Activated naive CD8-positive, alpha-beta T cell (primary cell): ENCODE results near the gene DUSP23.

Experiments
- H3K27ac Mint-ChIP-seq: one replicate; pipeline ENCODE4 v1.8.0; 2021; ENCODE audit warnings: mixed read lengths
- H3K27me3 Mint-ChIP-seq: one replicate; pipeline ENCODE4 v1.8.0; 2021; ENCODE audit warnings: mixed read lengths
- H3K36me3 Mint-ChIP-seq: one replicate; pipeline ENCODE4 v1.8.0; 2021; ENCODE audit warnings: mixed read lengths
- H3K4me1 Mint-ChIP-seq: one replicate; pipeline ENCODE4 v1.8.0; 2021; ENCODE audit warnings: low read depth, mixed read lengths
- H3K4me3 Mint-ChIP-seq: one replicate; pipeline ENCODE4 v1.8.0; 2021; ENCODE audit warnings: mild to moderate bottlenecking, mixed read lengths
- H3K9me3 Mint-ChIP-seq: one replicate; pipeline ENCODE4 v1.8.0; 2021; ENCODE audit warnings: low read depth, mixed read lengths

Gene DUSP23

DNA sequence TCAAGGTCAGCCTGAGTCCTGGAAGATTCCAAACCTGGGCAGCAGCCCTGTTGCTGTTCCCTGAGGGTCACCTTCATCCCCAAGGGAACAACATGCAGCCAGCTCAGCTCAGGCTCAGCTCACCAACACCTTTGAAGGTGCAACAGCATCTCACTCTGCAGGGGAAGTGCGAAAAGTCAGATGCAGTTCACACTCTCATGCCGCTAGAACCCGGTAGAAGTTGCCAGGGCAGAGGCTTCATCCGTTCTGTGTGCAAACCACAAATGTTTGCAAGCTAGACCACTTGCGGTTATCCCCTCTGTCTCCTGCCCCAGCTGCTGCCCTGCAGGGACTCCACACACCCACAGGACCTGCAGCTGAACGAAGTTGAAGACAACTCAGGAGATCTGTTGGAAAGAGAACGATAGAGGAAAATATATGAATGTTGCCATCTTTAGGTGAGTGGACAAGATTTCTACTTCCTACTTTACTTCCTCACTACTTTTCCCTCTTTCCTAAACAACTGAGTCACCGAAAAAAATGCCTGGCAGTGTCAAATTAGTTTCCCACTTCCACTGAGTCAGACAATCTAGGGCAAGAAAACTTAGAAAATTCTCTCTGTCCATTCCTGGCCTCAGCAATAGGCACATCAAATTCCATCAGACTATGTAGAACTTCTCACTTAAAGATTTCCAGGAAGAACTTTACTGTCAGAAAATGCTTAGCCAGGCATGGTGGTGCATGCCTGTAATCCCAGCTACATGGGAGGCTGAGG is 19.6 kb downstream of the DUSP23 start:
- Mint-ChIP-seq H3K36me3 (no peaks in the 10 kb centered on the region), H3K27me3 (peaks cover 4% of the 10 kb centered on the region), H3K4me3 (peak overlapping the region; percentile 46), H3K4me1 (peaks cover 23% of the 10 kb centered on the region), H3K27ac (no peak overlapping the region), H3K9me3 (no peaks in the 10 kb centered on the region)

DNA sequence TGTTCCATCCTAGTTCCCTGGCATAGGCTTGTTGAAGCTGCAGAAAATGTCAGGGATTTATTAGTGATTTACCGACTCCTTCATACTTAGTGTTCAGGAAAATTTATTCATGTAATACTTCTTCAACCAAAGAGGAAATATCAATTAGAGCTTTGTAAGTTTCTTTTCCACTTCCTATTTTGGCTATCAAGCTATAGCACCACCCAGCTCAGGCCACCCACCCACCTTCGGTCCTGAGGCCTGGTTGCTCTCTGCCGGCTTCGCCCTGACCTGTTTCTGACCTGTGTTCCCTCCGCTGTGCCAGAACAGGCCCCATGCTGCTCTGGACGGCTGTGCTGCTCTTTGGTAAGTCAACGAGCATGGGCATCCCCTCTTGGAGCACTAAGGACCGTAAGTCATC is 21.3 kb downstream of the DUSP23 start, which contains the start of gene FCRL6:
FCRL6 (plus strand) TSS at position 250 of the 400 bp plus-strand sequence; CDS start at position 315, 65 bp downstream.
- Mint-ChIP-seq H3K9me3 (no peaks in the 10 kb centered on the region), H3K4me1 (peaks cover 23% of the 10 kb centered on the region), H3K4me3 (no peak within 1 kb of the TSS), H3K36me3 (no peaks in the 10 kb centered on the region), H3K27me3 (peaks cover 4% of the 10 kb centered on the region), H3K27ac (no peak within 1 kb of the TSS)

DNA sequence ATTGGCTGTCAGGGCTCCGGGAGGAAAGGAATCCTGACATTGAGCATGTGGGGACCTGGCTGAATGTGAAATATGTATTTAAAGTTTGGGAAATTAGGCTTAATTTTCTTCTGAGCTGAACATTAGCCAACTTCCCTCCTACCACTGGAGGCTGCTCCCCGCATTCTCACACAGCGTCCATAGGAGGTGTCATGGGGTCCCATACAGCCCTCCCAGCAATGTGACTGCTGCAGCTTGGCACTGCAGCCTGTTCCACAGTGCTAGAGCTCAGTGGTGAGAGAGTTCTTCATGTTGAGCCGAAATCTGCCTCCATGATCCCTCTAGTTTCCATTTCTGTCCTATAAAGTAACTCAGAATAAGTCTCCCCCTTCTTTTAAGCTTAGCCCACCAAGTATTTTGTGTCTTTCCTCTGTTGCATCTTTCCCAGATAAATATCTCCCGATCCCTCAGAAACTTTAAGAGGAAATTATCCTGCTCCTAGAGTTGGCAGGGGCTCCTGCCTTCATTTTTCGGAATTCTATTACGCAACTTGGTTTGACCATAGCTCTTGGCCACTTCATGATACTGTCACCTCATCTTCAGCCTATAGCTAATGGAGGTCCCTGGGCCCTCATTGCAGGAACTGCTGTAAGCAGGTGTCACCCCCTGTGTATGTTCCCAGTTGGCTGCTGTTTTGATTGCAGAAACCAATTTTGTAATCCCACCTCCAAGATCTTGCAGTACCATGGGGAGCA is 23.4 kb downstream of the DUSP23 start:
- Mint-ChIP-seq H3K36me3 (no peaks in the 10 kb centered on the region), H3K4me1 (peaks cover 20% of the 10 kb centered on the region), H3K27ac (no peak overlapping the region), H3K27me3 (peaks cover 4% of the 10 kb centered on the region), H3K4me3 (no peak overlapping the region), H3K9me3 (no peaks in the 10 kb centered on the region)

- Mint-ChIP-seq H3K9me3 (no peaks in the 10 kb centered on the region), H3K27me3 (peaks cover 4% of the 10 kb centered on the region), H3K27ac (no peak overlapping the region), H3K4me3 (no peak overlapping the region), H3K36me3 (no peaks in the 10 kb centered on the region), H3K4me1 (peaks cover 12% of the 10 kb centered on the region)
Measured at GRCh38 chr1:159804924-159805323, 24.2 kb downstream of the DUSP23 start.

DNA sequence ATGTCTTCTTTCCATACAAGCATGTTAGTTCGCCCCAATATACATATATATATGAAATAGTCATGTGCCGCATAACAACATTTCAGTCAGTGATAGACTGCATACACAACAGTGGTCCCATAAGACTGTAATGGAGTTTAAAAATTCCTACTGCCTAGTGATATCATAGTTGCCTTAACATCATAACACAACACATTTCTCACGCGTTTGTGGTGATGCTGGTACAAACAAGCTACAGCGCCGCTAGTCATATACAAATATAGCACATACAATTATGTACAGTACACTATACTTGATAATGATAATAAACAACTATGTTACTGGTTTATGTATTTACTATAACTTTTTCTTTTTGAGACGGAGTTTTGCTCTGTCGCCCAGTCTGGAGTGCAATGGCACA is 35.2 kb downstream of the DUSP23 start:
- Mint-ChIP-seq H3K9me3 (no peaks in the 10 kb centered on the region), H3K27me3 (no peaks in the 10 kb centered on the region), H3K27ac (no peak overlapping the region), H3K36me3 (no peaks in the 10 kb centered on the region), H3K4me3 (no peak overlapping the region), H3K4me1 (peaks cover 8% of the 10 kb centered on the region)

DNA sequence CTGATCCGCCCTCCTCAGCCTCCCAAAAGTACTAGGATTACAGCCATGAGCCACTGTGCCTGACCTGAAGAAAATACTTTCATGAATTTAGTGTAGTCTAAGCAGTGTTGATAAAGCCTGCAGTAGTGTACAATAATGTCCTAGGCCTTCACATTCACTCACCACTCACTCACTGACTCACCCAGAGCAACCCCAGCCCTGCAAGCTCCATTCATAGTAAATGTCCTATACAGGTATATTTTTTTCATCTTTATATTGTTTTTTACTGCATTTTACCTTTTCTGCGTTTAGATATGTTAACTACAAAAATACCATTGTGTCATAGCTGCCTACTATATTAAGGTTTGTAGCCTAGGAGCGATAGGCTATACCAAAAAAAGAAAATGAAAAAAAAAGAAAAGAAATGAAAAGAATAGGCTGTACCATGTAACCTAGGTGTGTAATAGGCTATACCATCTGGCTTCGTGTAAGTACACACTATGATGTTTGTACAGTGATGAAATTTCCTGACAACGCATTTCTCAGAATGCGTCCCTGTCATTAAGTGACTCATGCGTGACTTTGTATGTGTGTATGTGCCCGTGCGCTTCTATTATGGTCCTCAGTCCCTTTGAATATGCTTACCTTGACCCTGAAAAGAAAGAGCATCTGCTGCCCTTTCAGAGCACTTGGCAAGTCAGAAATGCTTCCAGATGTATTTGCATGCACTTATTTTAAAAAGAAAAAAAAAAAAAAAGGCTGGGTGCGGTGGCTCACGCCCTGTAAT is 36.7 kb downstream of the DUSP23 start:
- no peaks in the 10 kb centered on the region for H3K9me3 Mint-ChIP-seq
- no peaks in the 10 kb centered on the region for H3K27me3 Mint-ChIP-seq
- H3K4me3 Mint-ChIP-seq: no peak overlapping the region
- H3K27ac Mint-ChIP-seq: no peak overlapping the region
- no peaks in the 10 kb centered on the region for H3K36me3 Mint-ChIP-seq
- peaks cover 8% of the 10 kb centered on the region for H3K4me1 Mint-ChIP-seq

- Mint-ChIP-seq H3K36me3 (no peaks in the 10 kb centered on the region), H3K27ac (no peak overlapping the region), H3K27me3 (no peaks in the 10 kb centered on the region), H3K9me3 (no peaks in the 10 kb centered on the region), H3K4me1 (peaks cover 30% of the 10 kb centered on the region), H3K4me3 (no peak overlapping the region)
Measured at GRCh38 chr1:159821171-159821867, 40.6 kb downstream of the DUSP23 start.

DNA sequence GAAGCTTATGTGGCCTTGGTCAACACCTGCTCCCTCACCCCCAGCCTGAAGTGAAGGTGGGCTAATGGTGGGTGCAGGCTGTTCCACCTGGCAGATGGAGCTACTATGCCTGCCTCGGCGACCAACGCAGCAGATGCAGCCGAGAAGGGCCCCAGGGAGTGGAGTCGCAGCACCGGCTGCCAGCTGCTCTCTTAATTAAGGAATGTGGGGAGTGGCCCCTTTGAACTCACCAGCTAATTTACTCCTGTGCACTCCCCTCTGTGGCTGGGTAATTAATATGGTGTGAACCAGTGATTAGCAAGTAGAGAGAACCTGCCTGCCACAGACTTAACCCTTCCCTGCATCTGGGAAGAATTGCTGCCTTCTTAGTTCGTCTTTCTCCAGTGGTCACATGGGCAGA is 42.6 kb downstream of the DUSP23 start:
- Mint-ChIP-seq H3K4me1 (peaks cover 49% of the 10 kb centered on the region), H3K36me3 (no peaks in the 10 kb centered on the region), H3K27ac (no peak overlapping the region), H3K9me3 (no peaks in the 10 kb centered on the region), H3K4me3 (no peak overlapping the region), H3K27me3 (no peaks in the 10 kb centered on the region)

DNA sequence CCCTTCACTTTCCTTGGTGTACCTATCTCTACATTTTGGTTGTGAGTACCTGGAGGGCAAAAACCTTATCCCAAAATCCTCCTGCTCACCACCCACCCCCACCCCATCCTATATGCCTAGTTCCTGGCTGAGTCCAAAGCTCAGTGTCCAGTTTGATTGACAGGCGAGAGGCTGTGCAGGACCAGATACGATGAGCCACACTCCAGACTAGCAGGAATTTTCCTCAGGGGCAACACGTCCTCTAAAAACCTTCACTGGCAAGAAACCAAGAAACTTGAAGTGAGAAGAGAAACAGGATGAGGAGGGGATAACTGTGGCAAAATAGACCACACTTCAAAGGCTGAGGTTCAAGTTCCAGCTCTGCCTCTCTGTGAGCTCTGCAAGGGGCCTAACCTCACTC is 44.8 kb downstream of the DUSP23 start:
- Mint-ChIP-seq H3K27ac (peak overlapping the region; percentile 83), H3K27me3 (no peaks in the 10 kb centered on the region), H3K9me3 (no peaks in the 10 kb centered on the region), H3K4me1 (peaks cover 55% of the 10 kb centered on the region), H3K4me3 (peak overlapping the region; percentile 64), H3K36me3 (no peaks in the 10 kb centered on the region)

GRCh38 chr1:159826441-159827101 is 45.8 kb downstream of the DUSP23 start, which contains the start of gene SLAMF8:
Gene SLAMF8, plus strand, starts transcription at chr1:159826873. Its CDS starts 26 bp downstream, at chr1:159826899.
- Mint-ChIP-seq H3K36me3 (no peaks in the 10 kb centered on the region), H3K27ac (peak within 1 kb of the TSS; percentile 83), H3K4me1 (peaks cover 55% of the 10 kb centered on the region), H3K27me3 (no peaks in the 10 kb centered on the region), H3K9me3 (no peaks in the 10 kb centered on the region), H3K4me3 (peak within 1 kb of the TSS; percentile 64)

DNA sequence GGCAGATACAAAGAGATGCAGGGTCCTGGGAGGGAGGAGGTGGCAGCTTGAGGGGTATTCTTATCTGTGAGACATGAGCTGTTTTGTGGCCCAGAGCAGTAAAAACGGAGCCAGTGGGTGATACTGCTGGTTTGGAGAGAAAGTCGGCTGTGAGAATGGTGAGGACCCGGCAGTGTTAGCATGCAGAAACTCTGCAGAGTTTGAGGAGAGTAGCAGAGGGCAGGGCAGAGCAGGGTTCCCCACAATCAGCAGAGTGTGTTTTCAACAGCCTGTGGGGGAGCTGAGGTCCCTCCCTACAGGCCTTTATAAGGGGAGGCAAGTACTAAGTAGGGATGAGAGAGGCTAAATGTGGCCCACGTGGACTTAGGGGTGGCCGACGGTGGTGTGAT is 46.3 kb downstream of the DUSP23 start:
- Mint-ChIP-seq H3K4me1 (peaks cover 55% of the 10 kb centered on the region), H3K9me3 (no peaks in the 10 kb centered on the region), H3K36me3 (no peaks in the 10 kb centered on the region), H3K27me3 (no peaks in the 10 kb centered on the region), H3K4me3 (peak overlapping the region; percentile 64), H3K27ac (peak overlapping the region; percentile 83)

- Mint-ChIP-seq H3K9me3 (no peaks in the 10 kb centered on the region), H3K27ac (peak overlapping the region; percentile 83), H3K36me3 (peaks cover 3% of the 10 kb centered on the region), H3K4me3 (peak overlapping the region; percentile 30), H3K27me3 (no peaks in the 10 kb centered on the region), H3K4me1 (peaks cover 55% of the 10 kb centered on the region)
Measured at GRCh38 chr1:159827549-159827948, 46.8 kb downstream of the DUSP23 start.

GRCh38 chr1:159828176-159828575 is 47.4 kb downstream of the DUSP23 start:
- Mint-ChIP-seq H3K4me3 (peak overlapping the region; percentile 7), H3K27ac (peak overlapping the region; percentile 38), H3K9me3 (no peaks in the 10 kb centered on the region), H3K4me1 (peaks cover 55% of the 10 kb centered on the region), H3K36me3 (peaks cover 3% of the 10 kb centered on the region), H3K27me3 (no peaks in the 10 kb centered on the region)
